Activated T-helper 17 cell treated with anti-CD3 and anti-CD28 coated beads, Interleukin-2, amount 50 U/mL, for 72 hours (primary cell): ENCODE measurements around the gene SRM. TPM values are rescaled to one million over a fixed set of nuclear protein-coding genes. Genes with fewer than 3 reads are reported as not detected.
A peak's percentile ranks its signal among the peaks of the same experiment; 100 is the strongest.
"Not testable (repeated sequence)": the region's sequence is repeated elsewhere in the genome, so short reads cannot be mapped to it uniquely, and the experiment has no call there.

Source experiments
- ATAC-seq: fragments of 150-1000 bp; cut with Tn5 transposase; replicated peaks from 2 replicates; pipeline ENCODE4 v1.10.0; 2021; ENCODE audit warnings: mild to moderate bottlenecking, moderate library complexity
- H3K27ac Mint-ChIP-seq: one replicate; pipeline ENCODE4 v1.8.0; 2022; ENCODE audit warnings: mixed read lengths
- H3K27me3 Mint-ChIP-seq: one replicate; pipeline ENCODE4 v1.8.0; 2022; ENCODE audit warnings: mixed read lengths
- H3K36me3 Mint-ChIP-seq: one replicate; pipeline ENCODE4 v1.8.0; 2022; ENCODE audit warnings: low read depth, mild to moderate bottlenecking, mixed read lengths
- H3K4me1 Mint-ChIP-seq: one replicate; pipeline ENCODE4 v1.8.0; 2022; ENCODE audit warnings: mixed read lengths
- H3K4me3 Mint-ChIP-seq: one replicate; pipeline ENCODE4 v1.8.0; 2022; ENCODE audit warnings: mild to moderate bottlenecking, mixed read lengths
- H3K9me3 Mint-ChIP-seq: one replicate; pipeline ENCODE4 v1.8.0; 2022; ENCODE audit warnings: mixed read lengths
- total RNA-seq, 2 donors: library from RNA; stranded (reverse); gene quantifications; one replicate each; pipeline ENCODE4 v1.2.3, GENCODE V29; 2022

Gene SRM
- 100 to 1,000 TPM in 1 of 2 donors, 10 to 100 TPM in 1; 83.9 to 225 TPM for total RNA-seq

GRCh38 chr1:11059968-11060830 lies at the start of gene SRM:
Gene SRM, minus strand, starts transcription at chr1:11060018. Its CDS starts 75 bp downstream, at chr1:11059943.
- H3K27ac Mint-ChIP-seq, result peak within 1 kb of the TSS; percentile 94
- ATAC-seq, result peak; percentile 96
- H3K9me3 Mint-ChIP-seq, result no peaks in the 10 kb centered on the region
- peaks cover 64% of the 10 kb centered on the region for H3K36me3 Mint-ChIP-seq
- peak within 1 kb of the TSS; percentile 94 for H3K4me3 Mint-ChIP-seq
- H3K27me3 Mint-ChIP-seq, result no peaks in the 10 kb centered on the region
- peaks cover 21% of the 10 kb centered on the region for H3K4me1 Mint-ChIP-seq

- peaks cover 86% of the 10 kb centered on the region for H3K36me3 Mint-ChIP-seq
- no peaks in the 10 kb centered on the region for H3K4me1 Mint-ChIP-seq
Observed at GRCh38 chr1:11109047-11109760, 49.4 kb upstream of the SRM start.

GRCh38 chr1:11107599-11107998 lies 47.8 kb upstream of the SRM start:
- no peak for ATAC-seq
- no peak overlapping the region for H3K27ac Mint-ChIP-seq
- no peaks in the 10 kb centered on the region for H3K4me1 Mint-ChIP-seq
- H3K27me3 Mint-ChIP-seq, result no peaks in the 10 kb centered on the region
- H3K4me3 Mint-ChIP-seq, result no peak overlapping the region
- peaks cover 70% of the 10 kb centered on the region for H3K36me3 Mint-ChIP-seq
- H3K9me3 Mint-ChIP-seq, result no peaks in the 10 kb centered on the region

More at GRCh38 chr1:11109047-11109760, 49.4 kb upstream of the SRM start:
- Mint-ChIP-seq H3K27me3 (no peaks in the 10 kb centered on the region), H3K4me3 (no peak overlapping the region), H3K27ac (no peak overlapping the region), H3K9me3 (no peaks in the 10 kb centered on the region)
- ATAC-seq, result no peak

GRCh38 chr1:11105586-11105985 lies 45.8 kb upstream of the SRM start:
- Mint-ChIP-seq H3K27ac (no peak overlapping the region), H3K9me3 (no peaks in the 10 kb centered on the region), H3K36me3 (peaks cover 50% of the 10 kb centered on the region), H3K27me3 (no peaks in the 10 kb centered on the region), H3K4me1 (no peaks in the 10 kb centered on the region), H3K4me3 (no peak overlapping the region)
- ATAC-seq, result no peak

GRCh38 chr1:11101347-11101746 lies 41.5 kb upstream of the SRM start:
- Mint-ChIP-seq H3K4me3 (peak overlapping the region; percentile 37), H3K27me3 (no peaks in the 10 kb centered on the region), H3K9me3 (no peaks in the 10 kb centered on the region), H3K36me3 (peaks cover 41% of the 10 kb centered on the region), H3K4me1 (peaks cover 6% of the 10 kb centered on the region), H3K27ac (peak overlapping the region; percentile 69)
- no peak for ATAC-seq

- not testable (repeated sequence) for H3K9me3 Mint-ChIP-seq, H3K4me1 Mint-ChIP-seq, H3K4me3 Mint-ChIP-seq, ATAC-seq, H3K27ac Mint-ChIP-seq, H3K27me3 Mint-ChIP-seq
- H3K36me3 Mint-ChIP-seq, result peaks cover 41% of the 10 kb centered on the region
Observed at GRCh38 chr1:11100806-11101205, 41.0 kb upstream of the SRM start.

GRCh38 chr1:11100149-11100493 lies 40.3 kb upstream of the SRM start:
- H3K9me3 Mint-ChIP-seq, result no peaks in the 10 kb centered on the region

GRCh38 chr1:11099310-11100148 lies 39.7 kb upstream of the SRM start, which contains the start of gene EXOSC10:
Gene EXOSC10, minus strand, starts transcription at chr1:11099869. Its CDS starts 38 bp downstream, at chr1:11099831.
- Mint-ChIP-seq H3K36me3 (peaks cover 52% of the 10 kb centered on the region), H3K27ac (peak within 1 kb of the TSS; percentile 96), H3K4me3 (peak within 1 kb of the TSS; percentile 96), H3K9me3 (no peaks in the 10 kb centered on the region), H3K4me1 (peaks cover 6% of the 10 kb centered on the region), H3K27me3 (no peaks in the 10 kb centered on the region)
- peak; percentile 97 for ATAC-seq

More at GRCh38 chr1:11100149-11100493, 40.3 kb upstream of the SRM start:
- peak overlapping the region; percentile 96 for H3K4me3 Mint-ChIP-seq
- H3K27ac Mint-ChIP-seq, result peak overlapping the region; percentile 96
- H3K36me3 Mint-ChIP-seq, result peaks cover 46% of the 10 kb centered on the region
- H3K4me1 Mint-ChIP-seq, result peaks cover 6% of the 10 kb centered on the region
- H3K27me3 Mint-ChIP-seq, result no peaks in the 10 kb centered on the region
- ATAC-seq, result no peak

- H3K4me3 Mint-ChIP-seq, result peak overlapping the region; percentile 96
- no peak for ATAC-seq
- H3K9me3 Mint-ChIP-seq, result no peaks in the 10 kb centered on the region
- H3K36me3 Mint-ChIP-seq, result peaks cover 58% of the 10 kb centered on the region
- H3K4me1 Mint-ChIP-seq, result peaks cover 6% of the 10 kb centered on the region
- H3K27me3 Mint-ChIP-seq, result no peaks in the 10 kb centered on the region
- peak overlapping the region; percentile 96 for H3K27ac Mint-ChIP-seq
Observed at GRCh38 chr1:11098931-11099309, 39.1 kb upstream of the SRM start.

- H3K9me3 Mint-ChIP-seq, result not testable (repeated sequence)
Observed at GRCh38 chr1:11083784-11084183, 24.0 kb upstream of the SRM start.

GRCh38 chr1:11080931-11081330 lies 21.1 kb upstream of the SRM start:
- Mint-ChIP-seq H3K36me3 (peaks cover 95% of the 10 kb centered on the region), H3K4me1 (no peaks in the 10 kb centered on the region), H3K4me3 (no peak overlapping the region), H3K9me3 (no peaks in the 10 kb centered on the region), H3K27ac (peak overlapping the region; percentile 28), H3K27me3 (no peaks in the 10 kb centered on the region)
- ATAC-seq, result no peak

More at GRCh38 chr1:11083784-11084183, 24.0 kb upstream of the SRM start:
- H3K36me3 Mint-ChIP-seq, result peaks cover 95% of the 10 kb centered on the region
- not testable (repeated sequence) for H3K27me3 Mint-ChIP-seq, H3K4me1 Mint-ChIP-seq, ATAC-seq, H3K4me3 Mint-ChIP-seq, H3K27ac Mint-ChIP-seq

- Mint-ChIP-seq H3K36me3 (peaks cover 93% of the 10 kb centered on the region), H3K9me3 (no peaks in the 10 kb centered on the region), H3K27me3 (no peaks in the 10 kb centered on the region), H3K4me3 (no peak overlapping the region), H3K4me1 (no peaks in the 10 kb centered on the region), H3K27ac (peak overlapping the region; percentile 79)
- no peak for ATAC-seq
Observed at GRCh38 chr1:11078631-11079030, 18.8 kb upstream of the SRM start.

- ATAC-seq, result peak; percentile 66
- not testable (repeated sequence) for H3K27me3 Mint-ChIP-seq, H3K4me3 Mint-ChIP-seq, H3K27ac Mint-ChIP-seq, H3K4me1 Mint-ChIP-seq, H3K9me3 Mint-ChIP-seq
- peaks cover 98% of the 10 kb centered on the region for H3K36me3 Mint-ChIP-seq
Observed at GRCh38 chr1:11073398-11073797, 13.6 kb upstream of the SRM start.

- H3K27me3 Mint-ChIP-seq, result no peaks in the 10 kb centered on the region
- ATAC-seq, result no peak
- peaks cover 5% of the 10 kb centered on the region for H3K4me1 Mint-ChIP-seq
- no peak overlapping the region for H3K4me3 Mint-ChIP-seq
- H3K36me3 Mint-ChIP-seq, result peaks cover 98% of the 10 kb centered on the region
- H3K27ac Mint-ChIP-seq, result no peak overlapping the region
- no peaks in the 10 kb centered on the region for H3K9me3 Mint-ChIP-seq
Observed at GRCh38 chr1:11072216-11072917, 12.5 kb upstream of the SRM start.
